Measurements from ENCODE around the gene TCP11X2.
"Not testable (repeated sequence)": the region's sequence is repeated elsewhere in the genome, so short reads cannot be mapped to it uniquely, and the experiment has no call there.

Gene TCP11X2

GRCh38 chrX:102471762-102472220 lies at the start of gene TCP11X2:
Gene TCP11X2, minus strand, starts transcription at chrX:102471812.
- ATAC-seq: not testable (repeated sequence)

DNA sequence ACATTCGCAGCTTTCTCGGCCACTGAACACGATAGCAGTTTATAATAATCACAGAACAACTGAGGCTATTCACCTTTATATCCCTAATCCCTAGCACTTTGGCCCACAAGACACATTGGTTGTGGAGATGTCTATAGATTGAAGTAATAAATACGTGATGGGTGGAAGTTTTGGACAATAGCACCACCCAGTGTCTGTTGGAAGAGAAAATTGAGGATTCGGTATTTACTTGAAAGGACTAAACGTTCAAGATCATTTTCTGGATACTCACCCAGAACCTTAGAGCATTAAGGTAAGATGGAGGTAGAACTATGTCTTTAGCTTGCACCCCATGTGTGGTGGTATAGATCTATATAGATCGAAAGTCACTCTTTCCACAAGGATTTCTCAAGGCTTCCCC lies 45.7 kb upstream of the TCP11X2 start:
- peak; percentile 50; the same call in 2 of the 3 replicates for ATAC-seq
- no peak for TF ChIP-seq CREB5 (CRISPR knock-in tag; IDR thresholded peaks at IDR 0.05; ENCODE audit: low read depth)
- no peak for TF ChIP-seq ZFP30 (CRISPR knock-in tag; IDR thresholded peaks at IDR 0.05)
- TF ChIP-seq ZNF8 (CRISPR knock-in tag; IDR thresholded peaks at IDR 0.05): no peak
- no peak for TF ChIP-seq ZC3H10 (CRISPR knock-in tag; IDR thresholded peaks at IDR 0.05)
- TF ChIP-seq PPARA (CRISPR knock-in tag; IDR thresholded peaks at IDR 0.05; ENCODE audit: borderline replicate concordance): no peak
- TF ChIP-seq ZFP3 (CRISPR knock-in tag; IDR thresholded peaks at IDR 0.05): no peak
- TF ChIP-seq RARB (CRISPR knock-in tag; IDR thresholded peaks at IDR 0.05): no peak
- TF ChIP-seq ISL1 (CRISPR knock-in tag; IDR thresholded peaks at IDR 0.05): no peak
- TF ChIP-seq ZNF70 (CRISPR knock-in tag; IDR thresholded peaks at IDR 0.05): no peak
- TF ChIP-seq PATZ1 (CRISPR knock-in tag; IDR thresholded peaks at IDR 0.05; ENCODE audit: borderline replicate concordance): no peak
- TF ChIP-seq BACH2 (CRISPR knock-in tag; IDR thresholded peaks at IDR 0.05; ENCODE audit: borderline replicate concordance): no peak
- TF ChIP-seq GLIS3 (CRISPR knock-in tag; IDR thresholded peaks at IDR 0.05): no peak

- no peak for TF ChIP-seq RARB (CRISPR knock-in tag; IDR thresholded peaks at IDR 0.05)
- ATAC-seq: peak; percentile 95
Observed at GRCh38 chrX:102515975-102516941, 44.6 kb upstream of the TCP11X2 start, which contains the start of gene TMSB15A. Gene TMSB15A, minus strand, starts transcription at chrX:102516739.

DNA sequence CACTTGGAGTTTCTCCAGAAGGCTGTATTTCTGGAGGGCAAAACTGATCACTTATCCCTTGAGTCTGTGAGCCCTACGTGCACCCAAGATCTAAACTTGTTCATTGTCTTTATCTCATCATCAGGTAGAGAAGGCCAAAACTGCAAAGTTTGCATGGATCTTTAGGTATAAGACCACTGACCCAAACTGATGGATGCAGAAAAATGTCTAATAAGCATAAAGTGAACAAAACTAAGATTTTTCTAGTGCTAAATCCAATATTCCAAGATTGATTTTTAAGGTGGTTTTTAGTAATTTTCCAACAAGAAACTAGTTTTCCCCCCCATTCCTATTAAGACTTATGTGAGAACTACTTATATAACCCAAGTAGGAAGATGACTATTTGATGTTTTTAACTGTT lies 42.9 kb upstream of the TCP11X2 start:
- TF ChIP-seq ARNTL (CRISPR knock-in tag; IDR thresholded peaks at IDR 0.05; ENCODE audit: borderline replicate concordance, low read depth) (no peak), PPARA (CRISPR knock-in tag; IDR thresholded peaks at IDR 0.05; ENCODE audit: borderline replicate concordance) (no peak), SNAI2 (CRISPR knock-in tag; IDR thresholded peaks at IDR 0.05) (no peak), ZNF565 (CRISPR knock-in tag; conservative IDR thresholded peaks at IDR 0.05; ENCODE audit: low read depth) (no peak), OSR1 (CRISPR knock-in tag; IDR thresholded peaks at IDR 0.05) (no peak), ZNF70 (CRISPR knock-in tag; IDR thresholded peaks at IDR 0.05) (no peak), ISL1 (CRISPR knock-in tag; IDR thresholded peaks at IDR 0.05) (no peak), RARB (CRISPR knock-in tag; IDR thresholded peaks at IDR 0.05) (no peak), ZFP30 (CRISPR knock-in tag; IDR thresholded peaks at IDR 0.05) (no peak), CSDC2 (CRISPR knock-in tag; IDR thresholded peaks at IDR 0.05) (no peak), ZC3H10 (CRISPR knock-in tag; IDR thresholded peaks at IDR 0.05) (no peak), ZNF8 (CRISPR knock-in tag; IDR thresholded peaks at IDR 0.05) (no peak), CREB5 (CRISPR knock-in tag; IDR thresholded peaks at IDR 0.05; ENCODE audit: low read depth) (no peak), TOX (CRISPR knock-in tag; IDR thresholded peaks at IDR 0.05; ENCODE audit: borderline replicate concordance) (no peak), TCF4 (CRISPR knock-in tag; IDR thresholded peaks at IDR 0.05; ENCODE audit: borderline replicate concordance) (no peak), GLIS3 (CRISPR knock-in tag; IDR thresholded peaks at IDR 0.05) (no peak), ESRRG (CRISPR knock-in tag; IDR thresholded peaks at IDR 0.05) (no peak), CSRNP3 (CRISPR knock-in tag; IDR thresholded peaks at IDR 0.05) (no peak)
- TF ChIP-seq, protein P1, sequence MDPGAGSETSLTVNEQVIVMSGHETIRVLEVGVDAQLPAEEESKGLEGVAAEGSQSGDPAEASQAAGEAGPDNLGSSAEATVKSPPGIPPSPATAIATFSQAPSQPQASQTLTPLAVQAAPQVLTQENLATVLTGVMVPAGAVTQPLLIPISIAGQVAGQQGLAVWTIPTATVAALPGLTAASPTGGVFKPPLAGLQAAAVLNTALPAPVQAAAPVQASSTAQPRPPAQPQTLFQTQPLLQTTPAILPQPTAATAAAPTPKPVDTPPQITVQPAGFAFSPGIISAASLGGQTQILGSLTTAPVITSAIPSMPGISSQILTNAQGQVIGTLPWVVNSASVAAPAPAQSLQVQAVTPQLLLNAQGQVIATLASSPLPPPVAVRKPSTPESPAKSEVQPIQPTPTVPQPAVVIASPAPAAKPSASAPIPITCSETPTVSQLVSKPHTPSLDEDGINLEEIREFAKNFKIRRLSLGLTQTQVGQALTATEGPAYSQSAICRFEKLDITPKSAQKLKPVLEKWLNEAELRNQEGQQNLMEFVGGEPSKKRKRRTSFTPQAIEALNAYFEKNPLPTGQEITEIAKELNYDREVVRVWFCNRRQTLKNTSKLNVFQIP (CRISPR knock-in tag; IDR thresholded peaks at IDR 0.05; ENCODE audit: borderline replicate concordance, low read depth): no peak
- ATAC-seq: no peak
